HG03571 (cell line): ENCODE data around the gene CHIA.
"Not testable (repeated sequence)": the region's sequence is repeated elsewhere in the genome, so short reads cannot be mapped to it uniquely, and the experiment has no call there.

ENCODE experiments used
- ATAC-seq: cut with Tn5 transposase; IDR thresholded peaks from one replicate; pipeline ENCODE4 v1.9.1; 2021; ENCODE audit not compliant: unreplicated experiment

CHIA gene

DNA sequence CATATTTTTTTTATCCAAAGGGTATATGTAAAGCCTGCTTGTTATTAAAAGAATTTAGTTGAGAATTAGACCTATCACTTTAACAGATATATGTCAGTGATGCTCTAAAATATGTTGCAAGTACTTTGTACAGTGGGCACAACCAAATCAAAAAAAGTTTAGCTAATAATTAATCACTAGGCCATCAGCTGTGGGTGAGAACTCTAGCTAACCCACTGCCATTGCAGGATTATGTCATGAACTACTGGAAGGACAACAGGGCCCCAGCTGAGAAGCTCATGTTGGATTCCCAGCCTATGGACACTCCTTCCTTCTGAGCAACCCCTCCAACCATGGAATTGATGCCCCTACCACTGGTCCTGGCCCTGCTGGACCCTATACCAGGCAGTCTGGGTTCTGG is 6.8 kb upstream of the CHIA start:
- ATAC-seq = no peak

DNA sequence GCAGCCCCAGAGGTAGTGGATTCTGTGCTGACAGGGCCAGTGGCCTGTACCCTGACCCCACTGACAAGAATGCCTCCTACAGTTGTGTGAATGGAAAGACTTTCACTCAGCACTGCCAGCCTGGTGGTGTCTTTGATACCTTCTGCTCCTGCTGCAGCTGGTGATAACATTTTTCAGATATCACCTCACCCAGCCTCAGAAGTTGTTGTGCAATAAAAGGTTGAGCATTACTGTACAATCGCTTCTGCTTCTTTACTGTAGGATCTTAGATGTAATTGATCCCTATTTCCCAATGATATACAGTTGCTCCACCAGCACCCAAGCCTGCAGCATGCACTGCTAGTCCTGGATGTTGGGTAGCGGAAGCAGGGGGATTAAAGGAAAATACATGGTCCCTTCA is 4.8 kb upstream of the CHIA start:
- ATAC-seq = no peak

DNA sequence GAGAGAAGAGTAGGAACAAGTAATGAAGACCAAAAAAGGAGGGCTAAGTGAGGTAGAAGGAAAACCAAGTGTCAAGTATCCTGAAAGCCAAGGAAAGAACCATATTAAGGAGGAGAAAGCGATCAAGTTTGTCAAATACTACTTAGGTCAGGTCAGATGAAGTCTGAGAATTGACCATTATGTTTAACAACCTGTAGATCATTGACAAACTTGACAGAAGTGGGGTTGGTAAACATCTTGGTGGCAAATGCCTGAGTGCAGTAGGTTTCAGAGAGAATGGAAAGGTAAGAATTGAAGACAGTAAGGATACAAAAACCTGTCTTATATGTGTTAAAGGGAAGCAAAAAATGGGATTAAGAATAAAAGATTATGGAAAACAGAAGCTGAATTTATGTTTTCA is 3.7 kb upstream of the CHIA start:
- ATAC-seq = no peak

DNA sequence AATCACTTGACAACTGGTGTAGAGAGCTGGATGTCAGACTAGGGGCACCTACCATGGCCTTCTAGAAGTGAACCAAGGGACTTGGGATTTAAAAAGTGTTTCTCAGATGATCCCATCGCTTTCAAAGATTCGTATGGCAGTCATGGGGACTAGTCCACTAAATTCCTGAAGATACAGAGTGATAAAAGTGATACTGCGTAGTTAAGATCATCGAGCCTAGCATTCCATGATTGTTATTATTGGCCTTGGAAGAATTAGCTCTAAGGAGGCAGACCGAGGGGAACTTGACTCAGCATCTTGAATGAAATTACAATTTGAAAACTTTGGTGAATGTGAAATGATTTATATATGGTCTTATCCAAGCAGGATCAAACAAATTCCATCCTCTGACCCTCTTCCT is 1.3 kb upstream of the CHIA start:
- no peak for ATAC-seq

DNA sequence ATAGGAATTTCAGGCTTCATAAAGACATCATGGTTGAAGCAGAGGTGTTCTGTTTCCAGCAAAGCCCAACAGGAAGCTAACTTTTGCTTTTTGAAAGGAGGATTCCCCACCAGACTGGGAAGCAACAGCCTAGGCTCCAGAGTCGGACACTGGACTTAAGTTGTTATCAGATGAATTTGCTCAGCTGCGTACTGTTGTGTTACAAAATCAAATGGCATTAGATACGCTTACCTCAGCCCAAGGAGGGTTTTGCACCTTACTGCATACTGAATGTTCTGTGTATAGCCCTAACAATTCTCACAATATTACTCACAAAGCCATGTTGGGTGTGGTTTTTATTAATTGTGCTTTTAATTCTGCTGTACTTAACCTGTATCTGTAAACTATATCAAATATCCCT is 547 bp upstream of the CHIA start:
- no peak for ATAC-seq

DNA sequence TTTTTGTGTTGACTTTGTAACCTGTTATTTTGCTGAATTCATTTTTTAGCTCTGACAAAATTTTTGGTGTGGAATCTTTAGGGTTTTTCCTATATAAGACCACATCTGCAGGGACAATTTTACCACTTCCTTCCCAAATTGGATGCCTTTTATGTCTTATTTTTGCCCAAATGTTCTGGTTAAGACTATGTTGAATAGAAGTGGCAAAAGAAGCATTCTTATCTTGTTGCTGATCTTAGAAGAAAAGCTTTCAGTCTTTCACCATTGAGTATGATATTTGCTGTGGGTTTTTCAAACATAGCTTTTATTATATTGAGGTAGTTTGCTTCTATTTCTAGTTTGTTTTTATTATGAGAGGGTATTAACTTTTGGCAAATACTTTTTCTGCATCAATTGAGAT is 3.7 kb downstream of the CHIA start:
- ATAC-seq = no peak

DNA sequence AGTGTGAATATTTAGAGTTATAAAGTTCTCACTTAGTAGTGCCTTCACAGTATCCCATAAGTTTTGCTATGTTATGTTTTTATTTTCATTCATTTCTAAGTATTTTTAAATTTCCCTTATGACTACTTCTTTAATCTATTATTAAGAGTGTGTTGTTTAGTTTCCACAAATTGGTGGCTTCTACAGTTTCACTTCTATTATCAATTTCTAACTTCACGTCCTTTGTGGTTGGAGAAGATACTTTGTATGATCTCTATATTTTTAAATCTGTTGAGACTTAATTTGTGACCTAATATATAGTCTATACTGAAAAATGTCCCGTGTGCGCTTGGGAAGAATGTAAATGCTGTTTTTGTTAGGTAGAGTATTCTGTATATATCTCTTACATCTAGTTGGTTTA is 11.7 kb downstream of the CHIA start:
- no peak for ATAC-seq

DNA sequence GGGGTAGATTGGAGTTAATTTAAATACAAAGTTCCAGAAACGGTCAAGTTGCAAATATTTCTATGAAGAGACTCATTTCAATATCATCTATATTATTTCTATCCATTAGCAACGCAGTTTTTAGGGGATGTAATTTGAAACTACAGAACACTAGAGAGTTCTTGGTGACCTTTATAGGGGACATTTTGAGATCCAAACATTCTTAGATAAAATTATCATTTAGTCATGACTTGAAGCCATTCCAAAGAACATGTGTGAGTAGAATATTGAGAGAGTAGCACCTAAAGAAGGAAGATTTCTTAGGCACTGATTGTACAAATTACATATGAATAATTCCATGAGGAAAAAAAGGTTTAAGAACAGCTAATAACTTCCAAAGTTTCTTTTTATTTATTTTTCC is 19.0 kb downstream of the CHIA start:
- no peak for ATAC-seq

DNA sequence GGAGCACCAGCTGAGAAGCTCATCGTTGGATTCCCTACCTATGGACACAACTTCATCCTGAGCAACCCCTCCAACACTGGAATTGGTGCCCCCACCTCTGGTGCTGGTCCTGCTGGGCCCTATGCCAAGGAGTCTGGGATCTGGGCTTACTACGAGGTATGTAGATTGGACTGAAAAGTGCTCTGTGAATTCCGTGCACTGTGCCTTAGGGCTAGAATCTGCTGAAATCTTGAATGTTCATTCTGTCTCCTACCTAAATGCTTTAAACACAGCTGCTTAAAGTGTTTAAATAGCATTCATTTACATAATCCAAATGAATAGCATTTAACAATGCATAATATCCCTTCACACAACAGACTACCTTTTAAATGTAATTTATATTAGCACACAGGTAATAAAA is 27.9 kb downstream of the CHIA start:
- no peak for ATAC-seq

DNA sequence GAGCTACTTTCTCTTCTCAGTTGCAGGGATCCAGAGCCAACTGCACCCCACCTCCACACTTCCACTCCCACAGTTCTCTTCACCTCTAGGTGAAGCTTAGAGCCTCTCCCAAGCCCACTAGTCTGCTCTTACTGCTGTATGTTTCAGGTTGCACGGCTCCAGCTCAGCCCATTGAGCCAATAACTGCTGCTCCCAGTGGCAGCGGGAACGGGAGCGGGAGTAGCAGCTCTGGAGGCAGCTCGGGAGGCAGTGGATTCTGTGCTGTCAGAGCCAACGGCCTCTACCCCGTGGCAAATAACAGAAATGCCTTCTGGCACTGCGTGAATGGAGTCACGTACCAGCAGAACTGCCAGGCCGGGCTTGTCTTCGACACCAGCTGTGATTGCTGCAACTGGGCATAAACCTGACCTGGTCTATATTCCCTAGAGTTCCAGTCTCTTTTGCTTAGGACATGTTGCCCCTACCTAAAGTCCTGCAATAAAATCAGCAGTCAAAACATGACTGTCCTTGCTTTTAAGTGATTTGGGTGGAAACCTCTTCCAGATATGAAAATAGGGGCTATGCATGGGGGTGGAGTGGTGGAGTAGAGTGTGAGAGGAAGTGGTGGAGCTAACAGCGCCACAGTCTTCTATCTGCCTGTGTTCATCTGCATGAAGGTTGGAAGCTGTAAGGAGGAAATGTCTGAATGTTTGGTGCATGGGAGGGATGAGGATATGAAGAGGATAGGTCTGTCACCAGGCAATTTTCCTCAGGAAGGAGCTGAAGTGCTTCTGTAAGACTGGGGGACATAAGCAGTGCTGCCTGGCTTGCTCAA is 29.6 kb downstream of the CHIA start:
- ATAC-seq = no peak

DNA sequence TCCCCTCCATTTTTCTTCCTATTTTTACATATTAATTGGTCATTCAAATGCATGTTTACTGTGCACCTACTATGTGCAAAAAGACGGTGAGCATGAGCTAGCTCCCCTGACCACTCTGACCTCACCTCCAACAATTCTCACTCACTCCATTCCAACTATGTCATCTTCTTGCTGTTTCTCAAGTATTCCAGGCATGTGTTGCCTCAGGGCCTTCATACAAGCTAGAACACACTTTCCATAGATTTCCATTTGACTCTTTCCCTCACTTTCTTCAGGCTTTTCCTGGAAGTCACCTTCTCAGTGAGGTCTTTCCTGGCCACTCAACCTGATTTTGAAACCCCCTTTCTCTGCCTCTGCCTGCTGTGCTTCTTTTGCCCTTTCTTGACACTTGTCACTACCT is 32.6 kb downstream of the CHIA start:
- no peak for ATAC-seq

DNA sequence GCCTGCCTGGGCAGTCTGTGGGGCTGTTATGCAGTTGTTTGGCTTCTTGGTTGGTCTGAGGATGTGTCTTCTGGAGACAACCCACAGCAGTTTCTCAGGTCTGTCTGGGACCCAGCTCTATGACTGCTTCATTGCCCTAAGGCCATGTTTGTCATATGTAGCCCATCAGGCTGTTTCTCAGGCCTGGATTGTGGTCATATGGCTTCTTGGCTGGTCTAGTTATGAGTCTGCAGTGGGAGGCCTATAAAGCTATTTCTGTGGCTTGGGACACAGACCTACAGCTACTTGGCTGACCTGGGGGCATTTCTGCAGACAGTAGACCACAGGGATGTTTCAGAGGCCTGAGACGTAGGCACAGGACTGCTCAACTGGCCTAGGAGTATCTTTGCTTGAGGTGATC is 41.5 kb downstream of the CHIA start:
- ATAC-seq = no peak

DNA sequence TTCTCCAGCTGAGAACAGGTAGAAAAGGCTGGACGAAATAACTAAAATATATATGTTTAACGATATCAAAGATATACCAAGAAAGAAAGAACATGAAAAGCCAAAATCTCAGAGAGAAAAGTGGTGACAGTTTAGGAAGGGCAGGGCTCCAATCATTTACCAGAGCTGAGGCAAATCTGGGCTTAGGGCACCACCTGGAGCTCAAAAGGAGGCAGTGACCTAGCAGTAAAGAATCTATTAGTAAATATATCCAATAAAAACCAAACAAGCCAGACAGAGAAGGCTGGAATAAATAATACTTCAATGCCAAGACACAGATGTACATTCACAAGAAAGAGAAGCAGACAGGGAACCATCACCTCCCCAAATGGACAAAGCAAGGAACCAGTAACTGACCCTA is 43.5 kb downstream of the CHIA start:
- ATAC-seq = no peak

DNA sequence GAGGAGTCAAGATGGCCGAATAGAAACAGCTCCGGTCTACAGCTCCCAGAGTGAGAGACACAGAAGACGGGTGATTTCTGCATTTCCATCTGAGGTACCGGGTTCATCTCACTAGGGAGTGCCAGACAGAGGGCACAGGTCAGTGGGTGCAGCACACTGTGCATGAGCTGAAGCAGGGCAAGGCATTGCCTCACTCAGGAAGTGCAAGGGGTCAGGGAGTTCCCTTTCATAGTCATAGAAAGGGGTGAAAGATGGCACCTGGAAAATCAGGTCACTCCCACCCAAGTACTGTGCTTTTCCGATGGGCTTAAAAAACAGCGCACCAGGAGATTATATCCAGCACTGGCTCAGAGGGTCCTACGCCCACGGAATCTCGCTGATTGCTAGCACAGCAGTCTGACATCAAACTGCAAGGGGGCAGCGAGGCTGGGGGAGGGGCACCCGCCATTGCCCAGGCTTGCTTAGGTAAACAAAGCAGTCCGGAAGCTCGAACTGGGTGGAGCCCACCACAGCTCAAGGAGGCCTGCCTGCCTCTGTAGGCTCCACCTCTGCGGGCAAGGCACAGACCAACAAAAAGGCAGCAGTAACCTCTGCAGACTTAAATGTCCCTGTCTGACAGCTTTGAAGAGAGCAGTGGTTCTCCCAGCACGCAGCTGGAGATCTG is 44.7 kb downstream of the CHIA start:
- ATAC-seq = not testable (repeated sequence)

DNA sequence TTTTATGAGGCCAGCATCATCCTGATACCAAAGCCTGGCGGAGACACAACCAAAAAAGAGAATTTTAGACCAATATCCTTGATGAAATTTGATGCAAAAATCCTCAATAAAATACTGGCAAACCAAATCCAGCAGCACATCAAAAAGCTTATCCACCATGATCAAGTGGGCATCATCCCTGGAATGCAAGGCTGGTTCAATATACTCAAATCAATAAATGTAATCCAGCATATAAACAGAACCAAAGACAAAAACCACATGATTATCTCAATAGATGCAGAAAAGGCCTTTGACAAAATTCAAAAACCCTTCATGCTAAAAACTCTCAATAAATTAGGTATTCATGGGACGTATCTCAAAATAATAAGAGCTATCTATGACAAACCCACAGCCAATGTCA is 48.2 kb downstream of the CHIA start:
- not testable (repeated sequence) for ATAC-seq

DNA sequence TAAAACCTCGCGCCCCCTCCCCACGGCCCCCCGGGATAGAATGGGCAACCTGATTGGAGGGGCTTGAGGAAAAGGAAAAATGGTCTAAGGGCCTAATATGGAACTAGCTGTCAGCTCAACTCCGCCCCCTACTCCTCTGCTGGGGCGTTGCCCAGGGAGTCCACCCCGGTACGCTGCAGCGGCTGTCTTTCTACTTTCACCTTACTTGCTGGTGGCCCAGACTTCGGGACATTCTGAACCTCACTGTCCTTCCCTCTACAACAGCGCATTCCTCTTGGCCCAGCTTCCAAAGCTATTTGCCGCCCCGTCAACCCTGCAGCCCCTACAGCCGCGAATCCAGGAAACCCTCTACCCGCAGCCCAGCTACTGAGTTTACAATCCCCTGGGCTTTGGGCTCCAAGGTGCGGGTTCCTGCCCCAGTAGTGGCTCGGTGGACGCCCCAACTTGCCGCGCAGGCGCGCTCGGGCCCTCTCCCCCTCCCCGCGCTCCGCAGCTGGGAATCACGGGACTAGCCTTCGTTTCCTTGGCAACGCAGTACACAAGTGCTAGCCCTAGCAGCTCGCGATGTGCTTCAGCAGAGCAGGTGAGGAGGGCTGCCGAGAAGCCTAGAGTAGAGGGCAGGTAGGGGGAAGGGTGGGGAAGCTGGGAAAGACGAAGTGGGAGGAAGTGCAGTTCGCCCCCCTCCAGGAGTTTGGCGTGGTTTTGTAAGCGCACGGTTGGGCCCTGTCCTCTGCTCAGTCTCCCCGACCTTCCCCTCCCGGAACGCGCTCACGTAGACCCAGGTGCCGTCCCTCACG is 55.6 kb downstream of the CHIA start:
- ATAC-seq = peak; percentile 87

DNA sequence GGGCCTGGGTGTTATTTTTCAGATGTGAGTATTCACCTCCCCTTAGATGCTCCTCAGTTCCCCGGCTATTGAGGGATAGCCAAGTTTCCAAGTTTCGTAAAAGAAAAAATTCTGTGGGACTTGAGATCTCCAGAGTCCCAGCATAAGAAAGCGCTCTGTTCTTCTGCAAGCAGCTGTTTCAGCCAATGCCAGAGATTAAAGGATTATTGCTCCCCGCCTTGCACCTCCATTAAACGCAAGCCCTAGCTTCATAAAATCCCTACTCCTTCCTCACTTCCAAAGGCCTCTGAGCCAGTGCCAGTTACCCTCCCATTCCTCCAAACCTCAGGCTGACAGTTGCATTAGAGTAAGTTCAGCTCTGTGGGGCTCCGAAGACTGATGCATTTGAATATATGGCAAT is 56.4 kb downstream of the CHIA start:
- ATAC-seq = no peak

DNA sequence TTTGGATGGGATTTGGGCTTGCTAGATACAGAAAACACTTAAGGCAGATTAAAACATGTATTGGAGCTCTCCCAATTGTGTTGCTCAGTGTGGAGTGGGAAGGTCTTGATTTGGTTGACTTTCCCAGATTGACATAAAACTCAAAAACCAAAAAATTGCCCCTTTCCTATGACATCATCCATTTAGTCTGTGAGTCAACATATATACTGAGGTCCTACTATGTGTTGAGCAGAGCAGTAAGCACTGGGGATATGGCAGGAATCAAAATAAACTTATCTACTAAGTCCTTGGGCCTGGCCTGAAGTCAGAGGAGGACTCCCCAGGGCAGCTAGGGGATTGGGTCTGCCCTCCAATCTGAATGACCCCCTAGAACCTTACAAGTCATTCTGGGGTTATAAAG is 61.0 kb downstream of the CHIA start:
- ATAC-seq = no peak

DNA sequence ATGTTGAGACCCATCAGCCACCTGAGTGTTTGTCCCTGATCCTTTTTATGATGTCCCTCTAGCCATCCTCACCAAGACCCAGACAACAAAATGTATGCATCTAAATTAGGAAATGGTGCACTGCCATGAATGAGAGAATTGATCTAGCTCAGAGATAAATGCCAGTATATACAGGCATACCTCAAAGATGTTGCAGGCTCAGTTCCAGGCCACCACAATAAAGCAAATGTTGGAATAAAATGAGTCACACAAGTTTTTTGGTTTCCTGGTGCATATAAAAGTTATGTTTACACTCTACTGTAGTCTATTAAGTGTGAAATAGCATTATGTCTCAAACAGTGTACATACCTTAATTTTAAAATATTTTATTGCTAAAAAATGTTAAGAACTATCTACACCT is 63.9 kb downstream of the CHIA start:
- no peak for ATAC-seq

DNA sequence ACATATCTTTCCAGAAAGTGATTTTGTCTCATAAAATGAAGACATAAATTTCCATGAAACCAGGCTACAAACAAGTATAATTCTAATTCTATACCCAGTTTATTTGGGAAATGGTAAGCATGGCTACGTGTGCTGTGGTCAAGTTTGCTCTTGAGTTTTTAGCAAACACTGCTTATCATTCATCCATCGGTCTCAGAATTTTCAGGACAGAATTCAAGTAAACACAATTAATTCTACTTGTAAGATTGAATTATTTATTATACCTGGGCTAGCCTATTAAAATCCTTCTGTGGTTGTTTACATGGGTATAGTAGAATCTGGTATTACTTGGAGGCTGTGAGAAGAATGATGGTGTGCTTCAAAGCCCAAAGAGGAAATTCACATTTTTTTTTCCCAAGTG is 68.3 kb downstream of the CHIA start:
- no peak for ATAC-seq

DNA sequence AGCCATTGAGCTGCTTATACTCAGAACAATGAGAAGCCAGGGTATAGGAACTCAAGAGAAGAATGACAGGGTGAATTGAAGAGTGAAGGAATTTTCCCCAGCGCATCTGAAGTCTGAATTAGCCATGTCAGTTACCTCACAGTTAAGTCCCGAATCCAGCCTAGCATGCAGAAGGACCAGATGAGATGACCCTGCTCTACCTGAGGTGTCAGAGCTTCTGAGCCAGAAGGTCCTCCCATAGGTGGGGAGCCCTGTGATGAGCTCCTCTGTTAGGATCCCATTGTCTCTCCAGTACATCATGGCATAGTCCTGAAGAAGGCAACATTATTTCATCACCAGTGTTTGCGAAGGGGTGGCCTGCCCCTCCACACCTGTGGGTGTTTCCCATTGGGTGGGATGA is 68.7 kb downstream of the CHIA start:
- ATAC-seq = no peak

DNA sequence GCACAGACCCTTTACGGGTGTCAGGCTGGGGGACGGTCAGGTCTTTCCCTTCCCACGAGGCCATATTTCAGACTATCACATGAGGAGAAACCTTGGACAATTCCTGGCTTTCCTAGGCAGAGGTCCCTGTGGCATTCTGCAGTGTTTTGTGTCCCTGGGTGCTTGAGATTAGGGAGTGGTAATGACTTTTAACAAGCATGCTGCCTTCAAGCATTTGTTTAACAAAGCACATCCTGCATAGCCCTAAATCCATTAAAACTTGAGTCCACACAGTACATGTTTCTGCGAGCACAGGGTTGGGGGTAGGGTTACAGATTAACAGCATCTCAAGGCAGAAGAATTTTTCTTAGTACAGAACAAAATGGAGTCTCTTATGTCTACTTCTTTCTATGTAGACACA is 69.6 kb downstream of the CHIA start:
- not testable (repeated sequence) for ATAC-seq
